Omental fat pad (tissue), 4 donors: ENCODE data around the gene NSMCE4A. TPM values are rescaled to one million over a fixed set of nuclear protein-coding genes. Genes with fewer than 3 reads are reported as not detected.
"Not testable (repeated sequence)": the region's sequence is repeated elsewhere in the genome, so short reads cannot be mapped to it uniquely, and the experiment has no call there.

Experiments
- ATAC-seq: fragments of 150-250 bp; one replicate; pipeline ENCODE4 v1.9.1; 2016; ENCODE audit warnings: mild to moderate bottlenecking, moderate library complexity; ENCODE audit not compliant: low FRiP score
- DNase-seq: peaks from one replicate; pipeline ENCODE4 v3.0.0-alpha.2; 2019; ENCODE audit warnings: low spot score
- total RNA-seq, 4 donors: library from RNA; depleted of rRNA; stranded (reverse); fragments of >200 nt; gene quantifications; one replicate each; pipeline ENCODE4 v1.1.0, GENCODE V29; 2016
- TF ChIP-seq, protein P1 (sequence below), 3 donors: fragments of 450-650 bp; IDR thresholded peaks; one replicate each; pipeline ENCODE4 v1.5.1; 2016 to 2017; ENCODE audit warnings: antibody characterized with exemption in 3 of 3, mild to moderate bottlenecking in 3 of 3, moderate library complexity in 2 of 3

NSMCE4A gene
- total RNA-seq, result 10 to 100 TPM; 36.0 to 99.1 (median 58.9) TPM

DNA sequence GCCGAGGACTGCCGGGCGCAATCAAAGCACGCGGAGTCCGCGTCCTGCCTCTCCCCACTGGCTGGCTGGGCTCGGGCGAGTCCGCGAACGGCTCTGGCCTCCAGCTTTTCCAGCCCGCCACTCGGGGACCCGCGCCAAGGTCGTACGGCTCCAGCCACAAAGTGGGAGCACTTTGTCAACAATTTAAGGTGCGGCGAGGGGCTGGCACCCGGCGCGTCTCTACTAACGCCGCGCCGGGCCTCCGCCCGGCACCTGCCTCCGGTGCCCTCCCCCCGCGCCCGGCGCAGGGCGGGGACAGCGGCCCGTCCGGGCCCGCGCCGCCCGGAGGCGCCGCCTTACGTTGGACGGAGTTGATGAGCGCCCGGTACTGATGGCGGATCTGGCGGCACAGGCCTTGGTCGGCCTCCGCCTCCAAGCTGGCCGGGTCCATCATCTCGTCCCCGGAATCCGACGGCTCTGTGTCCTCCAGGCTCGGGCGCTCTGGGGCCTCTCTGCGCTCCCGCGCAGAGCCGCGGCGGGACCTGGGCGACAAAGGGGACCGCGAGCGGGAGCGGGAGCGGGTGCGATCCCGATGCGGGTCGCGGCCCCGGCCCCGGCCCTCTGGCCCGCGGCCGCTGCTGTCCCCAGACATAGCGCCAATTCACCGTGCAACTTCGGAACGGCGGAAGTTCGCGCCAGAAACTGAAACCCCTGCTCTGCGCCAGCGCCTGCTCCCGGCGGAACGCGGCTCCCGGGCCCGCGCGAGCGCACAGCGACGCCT is at the start of gene NSMCE4A:
Gene NSMCE4A, minus strand, starts transcription at position 683 of the 760 bp plus-strand sequence. Its CDS starts 52 bp downstream, at position 631.
- ATAC-seq (peak; percentile 91), DNase-seq (no peak)
- TF ChIP-seq, protein P1, sequence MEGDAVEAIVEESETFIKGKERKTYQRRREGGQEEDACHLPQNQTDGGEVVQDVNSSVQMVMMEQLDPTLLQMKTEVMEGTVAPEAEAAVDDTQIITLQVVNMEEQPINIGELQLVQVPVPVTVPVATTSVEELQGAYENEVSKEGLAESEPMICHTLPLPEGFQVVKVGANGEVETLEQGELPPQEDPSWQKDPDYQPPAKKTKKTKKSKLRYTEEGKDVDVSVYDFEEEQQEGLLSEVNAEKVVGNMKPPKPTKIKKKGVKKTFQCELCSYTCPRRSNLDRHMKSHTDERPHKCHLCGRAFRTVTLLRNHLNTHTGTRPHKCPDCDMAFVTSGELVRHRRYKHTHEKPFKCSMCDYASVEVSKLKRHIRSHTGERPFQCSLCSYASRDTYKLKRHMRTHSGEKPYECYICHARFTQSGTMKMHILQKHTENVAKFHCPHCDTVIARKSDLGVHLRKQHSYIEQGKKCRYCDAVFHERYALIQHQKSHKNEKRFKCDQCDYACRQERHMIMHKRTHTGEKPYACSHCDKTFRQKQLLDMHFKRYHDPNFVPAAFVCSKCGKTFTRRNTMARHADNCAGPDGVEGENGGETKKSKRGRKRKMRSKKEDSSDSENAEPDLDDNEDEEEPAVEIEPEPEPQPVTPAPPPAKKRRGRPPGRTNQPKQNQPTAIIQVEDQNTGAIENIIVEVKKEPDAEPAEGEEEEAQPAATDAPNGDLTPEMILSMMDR (IDR thresholded peaks at IDR 0.05), result no peak

DNA sequence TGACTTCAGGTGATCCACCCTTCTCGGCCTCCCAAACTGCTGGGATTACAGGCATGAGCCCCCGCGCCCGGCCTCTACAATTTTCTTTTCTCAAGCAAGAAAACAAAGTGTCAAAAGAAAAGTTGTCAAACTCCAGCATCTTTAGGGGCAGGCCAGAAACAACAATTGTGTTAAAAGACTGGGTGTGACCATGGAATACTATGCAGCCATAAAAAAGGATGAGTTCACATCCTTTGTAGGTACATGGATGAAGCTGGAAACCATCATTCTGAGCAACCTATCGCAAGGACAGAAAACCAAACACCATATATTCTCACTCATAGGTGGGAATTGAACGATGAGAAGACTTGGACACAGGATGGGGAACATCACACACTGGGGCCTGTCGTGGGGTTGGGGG is 48.2 kb upstream of the NSMCE4A start:
- ATAC-seq, DNase-seq: not testable (repeated sequence)

DNA sequence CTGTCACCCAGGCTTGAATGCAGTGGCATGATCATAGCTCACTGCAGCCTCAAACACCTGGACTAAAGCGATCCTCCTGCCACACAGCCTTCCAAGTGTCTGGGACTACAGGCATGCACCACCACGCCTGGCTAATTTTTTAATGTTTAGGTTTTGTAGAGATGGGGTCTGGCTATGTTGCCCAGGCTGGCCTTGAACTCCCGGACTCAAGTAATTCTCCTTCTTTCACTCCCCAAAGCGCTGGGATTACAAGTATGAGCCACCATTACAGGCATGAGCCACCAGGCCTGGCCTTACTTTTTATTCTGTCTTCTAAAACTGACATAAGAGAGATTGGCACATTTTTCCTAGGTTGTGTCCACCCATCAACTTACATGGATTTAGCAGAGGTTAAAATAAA is 47.3 kb upstream of the NSMCE4A start:
- ATAC-seq (no peak), DNase-seq (no peak)
- TF ChIP-seq, protein P1 (IDR thresholded peaks at IDR 0.05), result no peak

- DNase-seq (no peak), ATAC-seq (no peak)
- TF ChIP-seq, protein P1 (IDR thresholded peaks at IDR 0.05), result no peak
These were observed 46.8 kb upstream of the NSMCE4A start for GRCh38 chr10:122021828-122022227.

- ATAC-seq, result no peak
- TF ChIP-seq, protein P1 (IDR thresholded peaks at IDR 0.05), result no peak
- DNase-seq, result no peak
These were observed 46.4 kb upstream of the NSMCE4A start for GRCh38 chr10:122021379-122021778.

DNA sequence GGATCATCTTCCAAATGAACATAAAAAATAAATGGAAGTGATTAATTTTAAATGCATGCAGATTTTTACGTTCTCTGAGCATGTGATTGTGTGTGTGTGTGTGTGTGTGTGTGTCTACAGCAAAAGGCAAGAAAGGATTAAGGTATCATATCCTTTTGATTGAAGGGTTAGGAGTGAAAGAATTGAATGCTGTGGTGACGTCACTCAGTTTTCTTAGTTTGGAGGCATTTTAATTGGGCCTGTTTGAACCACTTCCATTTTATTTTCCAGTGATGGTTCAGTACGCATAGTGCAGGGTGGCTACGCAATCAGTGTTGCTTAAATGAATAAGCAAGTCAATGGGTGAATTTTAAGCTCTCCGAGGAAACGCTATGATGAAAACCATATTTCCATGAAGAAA is 45.2 kb upstream of the NSMCE4A start:
- TF ChIP-seq, protein P1 (IDR thresholded peaks at IDR 0.05), result no peak
- DNase-seq (no peak), ATAC-seq (no peak)

- peak; percentile 71 for ATAC-seq
- no peak for DNase-seq
- TF ChIP-seq, protein P1 (IDR thresholded peaks at IDR 0.05), result no peak
These were observed 44.5 kb upstream of the NSMCE4A start for GRCh38 chr10:122019414-122019975.
